ENCODE measurements around the gene BRPF1. TPM values are rescaled to one million over a fixed set of nuclear protein-coding genes. Genes with fewer than 3 reads are reported as not detected.

Gene BRPF1
- total RNA-seq, 1 experiment from 2014 or later, result 20.4 TPM

GRCh38 chr3:9710174-9710739 lies 21.3 kb upstream of the BRPF1 start:
- Mint-ChIP-seq H3K4me1 (ENCODE audit: low read depth, unreplicated experiment) (peaks cover 5% of the 10 kb centered on the region), H3K9me3 (ENCODE audit: low read depth, unreplicated experiment) (no peaks in the 10 kb centered on the region), H3K27me3 (ENCODE audit: unreplicated experiment) (peaks cover 79% of the 10 kb centered on the region), H3K27ac (ENCODE audit: unreplicated experiment) (no peak overlapping the region), H3K4me3 (ENCODE audit: low read depth, unreplicated experiment) (no peak overlapping the region), H3K36me3 (ENCODE audit: insufficient read depth, unreplicated experiment) (no peaks in the 10 kb centered on the region)
- TF ChIP-seq CTCF (IDR thresholded peaks at IDR 0.05; ENCODE audit: unreplicated experiment), result no peak
- no peak for DNase-seq
- intact Hi-C loops (cut with micrococcal nuclease; ENCODE audit: unreplicated experiment), result no loop called here
- BruUV-seq (replicated peaks), result no TSS peak
- CTCF ChIA-PET, result interaction anchor here (0.7 kb wide), 1 partner anchor 10 kb away, joined by 3 read pairs; no protein-coding TSS in a partner anchor

- Mint-ChIP-seq H3K9me3 (ENCODE audit: low read depth, unreplicated experiment) (no peaks in the 10 kb centered on the region), H3K27ac (ENCODE audit: unreplicated experiment) (no peak overlapping the region), H3K36me3 (ENCODE audit: insufficient read depth, unreplicated experiment) (no peaks in the 10 kb centered on the region), H3K27me3 (ENCODE audit: unreplicated experiment) (peaks cover 67% of the 10 kb centered on the region), H3K4me3 (ENCODE audit: low read depth, unreplicated experiment) (no peak overlapping the region), H3K4me1 (ENCODE audit: low read depth, unreplicated experiment) (peaks cover 15% of the 10 kb centered on the region)
- intact Hi-C loops (cut with micrococcal nuclease; ENCODE audit: unreplicated experiment), result no loop called here
- no TSS peak for BruUV-seq (replicated peaks)
- CTCF ChIA-PET, result interaction anchor here (0.6 kb wide), 1 partner anchor 1739 kb away, joined by 3 read pairs; no protein-coding TSS in a partner anchor
- no peak for DNase-seq
- TF ChIP-seq CTCF (IDR thresholded peaks at IDR 0.05; ENCODE audit: unreplicated experiment), result no peak
These were observed 19.1 kb upstream of the BRPF1 start for GRCh38 chr3:9712415-9712814.

GRCh38 chr3:9713142-9713541 lies 18.4 kb upstream of the BRPF1 start:
- Mint-ChIP-seq H3K27ac (ENCODE audit: unreplicated experiment) (no peak overlapping the region), H3K27me3 (ENCODE audit: unreplicated experiment) (peaks cover 67% of the 10 kb centered on the region), H3K4me3 (ENCODE audit: low read depth, unreplicated experiment) (no peak overlapping the region), H3K4me1 (ENCODE audit: low read depth, unreplicated experiment) (peaks cover 15% of the 10 kb centered on the region), H3K9me3 (ENCODE audit: low read depth, unreplicated experiment) (no peaks in the 10 kb centered on the region), H3K36me3 (ENCODE audit: insufficient read depth, unreplicated experiment) (no peaks in the 10 kb centered on the region)
- DNase-seq, result no peak
- BruUV-seq (replicated peaks), result no TSS peak
- TF ChIP-seq CTCF (IDR thresholded peaks at IDR 0.05; ENCODE audit: unreplicated experiment), result no peak
- CTCF ChIA-PET, result no interaction called here
- intact Hi-C loops (cut with micrococcal nuclease; ENCODE audit: unreplicated experiment), result no loop called here

GRCh38 chr3:9715136-9715535 lies 16.4 kb upstream of the BRPF1 start:
- CTCF ChIA-PET, result interaction anchor here (0.6 to 1.9 kb wide), 4 partner anchors 13 to 362 kb away, joined by 3 to 10 read pairs (median 6); no protein-coding TSS in a partner anchor
- DNase-seq, result peak; percentile 46
- H3K27ac Mint-ChIP-seq (ENCODE audit: unreplicated experiment), result no peak overlapping the region
- no TSS peak for BruUV-seq (replicated peaks)
- no peak for TF ChIP-seq CTCF (IDR thresholded peaks at IDR 0.05; ENCODE audit: unreplicated experiment)
- intact Hi-C loops (cut with micrococcal nuclease; ENCODE audit: unreplicated experiment), result loop anchor here (5.0 kb wide), 1 partner anchor 77 kb away; the partner anchor contains the start of genes ARPC4 and TADA3
- H3K9me3 Mint-ChIP-seq (ENCODE audit: low read depth, unreplicated experiment), result no peaks in the 10 kb centered on the region
- H3K36me3 Mint-ChIP-seq (ENCODE audit: insufficient read depth, unreplicated experiment), result no peaks in the 10 kb centered on the region
- H3K27me3 Mint-ChIP-seq (ENCODE audit: unreplicated experiment), result peaks cover 60% of the 10 kb centered on the region
- peaks cover 15% of the 10 kb centered on the region for H3K4me1 Mint-ChIP-seq (ENCODE audit: low read depth, unreplicated experiment)
- no peak overlapping the region for H3K4me3 Mint-ChIP-seq (ENCODE audit: low read depth, unreplicated experiment)

All from Calu3 (cell line).